Brain microvascular endothelial cell (primary cell): ENCODE measurements around the gene AFAP1L2.

ENCODE experiments used
- DNase-seq: peaks from one replicate; pipeline ENCODE4 v3.0.0-alpha.2; 2020
- H3K27ac ChIP-seq: fragments of 250-450 bp; sonication (Bioruptor Pico); 2 replicates; pipeline ENCODE4 v1.5.1; 2020; ENCODE audit warnings: mild to moderate bottlenecking, moderate library complexity
- H3K27me3 ChIP-seq: fragments of 250-450 bp; sonication (Bioruptor Pico); replicated peaks from 2 replicates; pipeline ENCODE4 v1.5.1; 2020; ENCODE audit warnings: mild to moderate bottlenecking
- H3K36me3 ChIP-seq: fragments of 250-450 bp; sonication (Bioruptor Pico); replicated peaks from 2 replicates; pipeline ENCODE4 v1.5.1; 2020; ENCODE audit warnings: mild to moderate bottlenecking
- H3K4me3 ChIP-seq: 2 replicates; pipeline ENCODE4 v1.5.1; 2011; ENCODE audit warnings: low read depth, mild to moderate bottlenecking, control low read depth, low read length, moderate library complexity
- in situ Hi-C: cut with HindIII; loops from 2 replicates; pipeline ENCODE4 v1.10.0; 2017; ENCODE audit warnings: low sequenced_read_pairs, low pct_ligation_motif_present
- TF ChIP-seq, protein P1 (sequence below): IDR thresholded peaks from 2 replicates; pipeline ENCODE4 v1.5.1; 2011; ENCODE audit warnings: low read depth, mild to moderate bottlenecking, moderate library complexity, low read length, control low read depth, inconsistent platforms; ENCODE audit errors: missing control alignments

AFAP1L2 gene

DNA sequence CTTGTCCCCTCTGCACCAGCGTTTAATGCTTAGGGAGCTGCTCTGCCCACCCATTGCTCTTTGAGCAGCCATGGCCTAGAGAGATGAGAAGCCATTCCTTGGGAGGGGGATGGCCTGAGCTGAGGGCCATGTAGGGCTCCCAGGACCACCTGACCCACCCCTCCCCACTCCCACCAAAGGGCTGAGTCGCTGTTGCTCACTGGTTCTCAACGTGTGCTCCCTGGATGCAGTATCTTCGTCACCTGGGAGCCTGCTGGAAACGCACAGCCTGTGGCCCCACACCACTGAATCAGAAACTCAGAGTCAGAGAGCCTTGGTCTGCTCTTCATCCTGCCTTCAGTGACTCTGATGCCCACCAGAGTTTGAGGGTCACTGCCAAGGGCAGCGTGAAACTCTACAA lies 128.2 kb downstream of the AFAP1L2 start:
- TF ChIP-seq, protein P1, sequence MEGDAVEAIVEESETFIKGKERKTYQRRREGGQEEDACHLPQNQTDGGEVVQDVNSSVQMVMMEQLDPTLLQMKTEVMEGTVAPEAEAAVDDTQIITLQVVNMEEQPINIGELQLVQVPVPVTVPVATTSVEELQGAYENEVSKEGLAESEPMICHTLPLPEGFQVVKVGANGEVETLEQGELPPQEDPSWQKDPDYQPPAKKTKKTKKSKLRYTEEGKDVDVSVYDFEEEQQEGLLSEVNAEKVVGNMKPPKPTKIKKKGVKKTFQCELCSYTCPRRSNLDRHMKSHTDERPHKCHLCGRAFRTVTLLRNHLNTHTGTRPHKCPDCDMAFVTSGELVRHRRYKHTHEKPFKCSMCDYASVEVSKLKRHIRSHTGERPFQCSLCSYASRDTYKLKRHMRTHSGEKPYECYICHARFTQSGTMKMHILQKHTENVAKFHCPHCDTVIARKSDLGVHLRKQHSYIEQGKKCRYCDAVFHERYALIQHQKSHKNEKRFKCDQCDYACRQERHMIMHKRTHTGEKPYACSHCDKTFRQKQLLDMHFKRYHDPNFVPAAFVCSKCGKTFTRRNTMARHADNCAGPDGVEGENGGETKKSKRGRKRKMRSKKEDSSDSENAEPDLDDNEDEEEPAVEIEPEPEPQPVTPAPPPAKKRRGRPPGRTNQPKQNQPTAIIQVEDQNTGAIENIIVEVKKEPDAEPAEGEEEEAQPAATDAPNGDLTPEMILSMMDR, result no peak
- H3K27me3 ChIP-seq, result peaks cover 24% of the 10 kb centered on the region
- DNase-seq, result no peak
- no peak overlapping the region for H3K27ac ChIP-seq
- no peak overlapping the region for H3K4me3 ChIP-seq
- in situ Hi-C loops, result no loop called here
- no peaks in the 10 kb centered on the region for H3K36me3 ChIP-seq

DNA sequence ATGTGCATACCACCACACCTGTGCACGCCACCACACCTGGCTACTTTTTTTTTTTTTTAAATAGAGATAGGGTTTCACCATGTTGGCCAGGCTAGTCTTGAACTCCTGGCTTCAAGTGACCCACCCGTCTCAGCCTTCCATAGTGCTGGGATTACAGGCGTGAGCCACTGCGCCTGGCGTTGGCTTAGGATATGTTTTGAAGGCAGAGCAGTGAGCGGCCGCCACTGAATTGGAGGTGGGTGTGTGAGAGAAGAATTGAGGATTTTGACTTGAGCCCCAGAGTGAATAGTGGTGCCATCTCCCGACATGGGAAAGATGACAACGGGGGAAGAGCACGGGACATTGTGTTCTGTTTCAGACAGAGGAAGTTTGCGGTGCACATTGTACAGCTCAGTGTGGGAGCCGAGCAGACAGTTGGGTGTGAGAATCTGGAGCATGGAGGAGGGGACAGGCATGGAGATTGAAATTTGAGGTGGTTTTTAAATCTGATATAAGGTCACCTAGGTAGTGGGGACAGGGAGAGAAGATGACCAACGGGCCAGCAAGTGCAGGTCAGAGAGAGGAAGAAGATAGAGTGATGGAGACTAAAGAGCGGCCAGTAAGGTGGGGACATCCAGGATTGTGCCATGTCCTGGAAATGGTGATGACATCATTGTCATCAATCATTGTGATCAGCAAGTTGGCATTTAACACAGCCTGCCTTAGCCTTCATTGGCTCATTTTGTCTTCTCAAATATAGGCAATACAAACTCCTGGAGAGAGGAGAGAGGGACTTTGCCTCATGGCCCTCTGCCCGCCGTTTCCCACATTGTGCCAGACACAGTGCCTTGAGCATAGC lies 129.5 kb downstream of the AFAP1L2 start:
- no peak overlapping the region for H3K4me3 ChIP-seq
- no peak for DNase-seq

DNA sequence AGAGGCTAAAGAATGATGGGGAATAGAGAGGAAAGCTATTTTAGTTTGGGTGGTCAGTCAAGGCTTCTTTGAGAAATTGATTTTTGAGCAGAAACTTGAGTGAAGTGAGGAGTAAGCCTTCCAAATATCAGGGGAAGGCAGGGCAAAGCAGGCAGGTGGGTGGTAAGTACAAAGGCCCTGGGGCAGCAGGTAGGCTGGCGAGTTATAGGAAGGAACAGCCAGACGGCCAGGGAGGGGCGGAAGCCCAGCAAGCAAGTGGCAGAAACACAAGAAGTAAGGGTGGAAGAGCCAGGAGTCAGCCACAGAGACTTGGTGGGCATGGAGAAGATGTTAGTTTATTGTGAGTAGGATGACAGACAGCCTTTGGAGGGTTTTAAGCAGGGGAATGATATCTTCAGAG lies 130.4 kb downstream of the AFAP1L2 start:
- TF ChIP-seq, protein P1, result no peak
- H3K27me3 ChIP-seq, result peaks cover 17% of the 10 kb centered on the region
- in situ Hi-C loops, result no loop called here
- no peak overlapping the region for H3K4me3 ChIP-seq
- no peak for DNase-seq
- no peaks in the 10 kb centered on the region for H3K36me3 ChIP-seq
- no peak overlapping the region for H3K27ac ChIP-seq

More for the DNA sequence above, 129.5 kb downstream of the AFAP1L2 start:
- Histone ChIP-seq H3K27ac (no peak overlapping the region), H3K36me3 (no peaks in the 10 kb centered on the region), H3K27me3 (peaks cover 24% of the 10 kb centered on the region)
- TF ChIP-seq, protein P1, result no peak
- in situ Hi-C loops, result no loop called here

DNA sequence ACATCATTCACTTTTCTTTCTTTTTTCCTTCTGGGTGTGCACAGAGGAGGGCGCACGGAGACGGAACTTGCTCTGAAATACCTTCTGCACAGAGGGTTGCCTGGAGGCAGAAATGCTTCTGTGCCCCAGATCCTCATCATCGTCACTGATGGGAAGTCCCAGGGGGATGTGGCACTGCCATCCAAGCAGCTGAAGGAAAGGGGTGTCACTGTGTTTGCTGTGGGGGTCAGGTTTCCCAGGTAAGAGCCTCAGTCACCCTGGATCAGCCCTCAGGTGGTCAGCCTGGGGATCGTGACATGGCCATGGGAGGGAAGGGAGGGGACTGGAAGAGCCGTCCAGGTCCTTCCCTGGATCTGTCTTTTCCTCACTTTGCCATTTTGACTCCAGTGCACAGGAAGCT lies 131.6 kb downstream of the AFAP1L2 start:
- no peaks in the 10 kb centered on the region for H3K36me3 ChIP-seq
- in situ Hi-C loops, result no loop called here
- H3K27ac ChIP-seq, result no peak overlapping the region
- no peak overlapping the region for H3K4me3 ChIP-seq
- H3K27me3 ChIP-seq, result peaks cover 7% of the 10 kb centered on the region
- TF ChIP-seq, protein P1, result no peak
- no peak for DNase-seq

DNA sequence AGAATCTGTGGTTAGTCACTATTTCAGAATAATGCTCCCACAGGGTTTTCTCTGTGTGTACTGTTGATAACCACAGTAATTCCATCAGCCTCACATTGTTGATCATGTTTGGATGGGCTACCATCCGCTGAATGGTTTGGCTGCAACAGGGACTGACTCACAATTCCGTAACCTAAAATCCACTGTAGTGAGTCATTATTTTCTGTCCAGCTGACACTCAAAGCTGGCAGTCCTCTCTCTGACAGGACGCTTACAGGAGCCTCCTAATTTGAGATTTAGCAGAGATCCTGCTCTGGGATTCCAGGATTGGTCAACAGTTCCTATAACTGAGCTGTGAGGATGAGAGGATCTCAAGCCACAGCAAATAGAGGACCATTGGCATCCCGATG lies 132.5 kb downstream of the AFAP1L2 start:
- H3K36me3 ChIP-seq, result no peaks in the 10 kb centered on the region
- no peak overlapping the region for H3K27ac ChIP-seq
- in situ Hi-C loops, result no loop called here
- peaks cover 3% of the 10 kb centered on the region for H3K27me3 ChIP-seq
- DNase-seq, result peak; percentile 94
- H3K4me3 ChIP-seq, result no peak overlapping the region
- TF ChIP-seq, protein P1, result no peak
